Upper lobe of left lung (tissue), 4 donors: Measurements from ENCODE around the gene RBPJ.

Experiments
- POLR2A ChIP-seq, 4 donors: fragments of 450-650 bp; IDR thresholded peaks; one replicate each; pipeline ENCODE4 v1.5.1; 2016 to 2017; ENCODE audit warnings: antibody characterized with exemption in 4 of 4, mild to moderate bottlenecking in 2 of 4
- TF ChIP-seq, protein P1 (sequence below), 6 experiments: fragments of 450-650 bp in 4 of 6; fragments of 200-600 bp in 2 of 6; sonication (generic) in 2 of 6; IDR thresholded peaks; one replicate each; pipeline ENCODE4 v1.5.1; 2016 to 2019; ENCODE audit warnings: antibody characterized with exemption in 6 of 6

DNA sequence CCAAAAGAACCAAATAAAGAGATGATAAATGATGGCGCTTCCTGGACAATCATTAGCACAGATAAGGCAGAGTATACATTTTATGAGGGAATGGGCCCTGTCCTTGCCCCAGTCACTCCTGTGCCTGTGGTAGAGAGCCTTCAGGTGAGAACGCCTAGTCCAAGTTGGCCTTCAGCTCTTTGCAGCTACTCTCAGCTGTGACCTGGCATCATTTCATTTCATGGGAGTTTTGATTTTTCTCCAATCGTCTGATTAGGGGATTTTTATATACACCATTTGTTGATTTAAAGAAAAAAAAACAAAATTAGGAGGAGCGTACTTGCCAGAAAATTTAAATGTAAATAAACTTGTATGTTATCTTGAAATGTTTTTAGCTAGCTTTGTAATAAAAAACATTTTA is 109.1 kb downstream of the RBPJ start:
- TF ChIP-seq, protein P1, sequence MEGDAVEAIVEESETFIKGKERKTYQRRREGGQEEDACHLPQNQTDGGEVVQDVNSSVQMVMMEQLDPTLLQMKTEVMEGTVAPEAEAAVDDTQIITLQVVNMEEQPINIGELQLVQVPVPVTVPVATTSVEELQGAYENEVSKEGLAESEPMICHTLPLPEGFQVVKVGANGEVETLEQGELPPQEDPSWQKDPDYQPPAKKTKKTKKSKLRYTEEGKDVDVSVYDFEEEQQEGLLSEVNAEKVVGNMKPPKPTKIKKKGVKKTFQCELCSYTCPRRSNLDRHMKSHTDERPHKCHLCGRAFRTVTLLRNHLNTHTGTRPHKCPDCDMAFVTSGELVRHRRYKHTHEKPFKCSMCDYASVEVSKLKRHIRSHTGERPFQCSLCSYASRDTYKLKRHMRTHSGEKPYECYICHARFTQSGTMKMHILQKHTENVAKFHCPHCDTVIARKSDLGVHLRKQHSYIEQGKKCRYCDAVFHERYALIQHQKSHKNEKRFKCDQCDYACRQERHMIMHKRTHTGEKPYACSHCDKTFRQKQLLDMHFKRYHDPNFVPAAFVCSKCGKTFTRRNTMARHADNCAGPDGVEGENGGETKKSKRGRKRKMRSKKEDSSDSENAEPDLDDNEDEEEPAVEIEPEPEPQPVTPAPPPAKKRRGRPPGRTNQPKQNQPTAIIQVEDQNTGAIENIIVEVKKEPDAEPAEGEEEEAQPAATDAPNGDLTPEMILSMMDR (IDR thresholded peaks at IDR 0.05): no peak
- no peak for TF ChIP-seq POLR2A (IDR thresholded peaks at IDR 0.05)
